Airway epithelial cell (primary cell): ENCODE results near the gene SLC22A1. TPM values are rescaled to one million over a fixed set of nuclear protein-coding genes. Genes with fewer than 3 reads are reported as not detected.

Experiments used
- total RNA-seq: library from RNA; depleted of rRNA; stranded (reverse); fragments of >200 nt; gene quantifications from 2 replicates; pipeline ENCODE4 v1.2.3, GENCODE V29; 2015

The SLC22A1 gene
- 2.3 TPM in 1 of 2 replicates, not detected in the other for total RNA-seq

GRCh38 chr6:160121558-160121957 lies at the start of gene SLC22A1:
Gene SLC22A1, plus strand, starts transcription at chr6:160121815. Its CDS starts 121 bp downstream, at chr6:160121936.

Other genes with a start within 250 kb of the SLC22A1 start
- gene MAS1, start 230.8 kb upstream of the SLC22A1 start, total RNA-seq, result not detected in 2 replicates
- gene IGF2R, start 152.7 kb upstream of the SLC22A1 start, total RNA-seq, result 39.2 and 57.6 TPM in 2 replicates
- not detected in 2 replicates for gene SLC22A2, start 137.0 kb downstream of the SLC22A1 start, total RNA-seq
- 2.2 and 2.3 TPM in 2 replicates for gene SLC22A3, start 226.6 kb downstream of the SLC22A1 start, total RNA-seq